Choroid plexus epithelial cell (primary cell): ENCODE data around the gene ANKRD10.

Experiments used
- DNase-seq: peaks from one replicate; pipeline ENCODE4 v3.0.0-alpha.2; 2010; ENCODE audit warnings: low read depth
- H3K4me3 ChIP-seq: 2 replicates; pipeline ENCODE4 v1.5.1; 2011; ENCODE audit warnings: low read depth, mild to moderate bottlenecking, control low read depth, low read length, moderate library complexity
- CTCF ChIP-seq: conservative IDR thresholded peaks from 2 replicates; pipeline ENCODE4 v1.5.1; 2011; ENCODE audit warnings: low read depth, mild to moderate bottlenecking, control low read depth, inconsistent platforms, low read length, moderate library complexity

The ANKRD10 gene

GRCh38 chr13:110874508-110874960 lies 40.3 kb downstream of the ANKRD10 start:
- no peak for TF ChIP-seq CTCF
- H3K4me3 ChIP-seq: peak overlapping the region; percentile 52
- peak; percentile 64 for DNase-seq

GRCh38 chr13:110873639-110874507 lies 41.0 kb downstream of the ANKRD10 start:
- peak overlapping the region; percentile 52 for H3K4me3 ChIP-seq
- DNase-seq: no peak
- no peak for TF ChIP-seq CTCF

- no peak overlapping the region for H3K4me3 ChIP-seq
- DNase-seq: no peak
- TF ChIP-seq CTCF: no peak
Observed at GRCh38 chr13:110872768-110873638, 41.9 kb downstream of the ANKRD10 start.

- TF ChIP-seq CTCF: no peak
- H3K4me3 ChIP-seq: no peak overlapping the region
- peak; percentile 23 for DNase-seq
Observed at GRCh38 chr13:110872034-110872767, 42.7 kb downstream of the ANKRD10 start.

- TF ChIP-seq CTCF: no peak
- DNase-seq: peak; percentile 99
- H3K4me3 ChIP-seq: peak overlapping the region; percentile 56
Observed at GRCh38 chr13:110869805-110870706, 44.8 kb downstream of the ANKRD10 start.
